RKO (cell line): ENCODE measurements around the gene ADGRD1.

Source experiments
- DNase-seq: peaks from one replicate; pipeline ENCODE4 v3.0.0-alpha.2; 2016; ENCODE audit warnings: low spot score

Gene ADGRD1

GRCh38 chr12:130966443-130967030 lies 12.8 kb downstream of the ADGRD1 start:
- DNase-seq, result no peak

DNA sequence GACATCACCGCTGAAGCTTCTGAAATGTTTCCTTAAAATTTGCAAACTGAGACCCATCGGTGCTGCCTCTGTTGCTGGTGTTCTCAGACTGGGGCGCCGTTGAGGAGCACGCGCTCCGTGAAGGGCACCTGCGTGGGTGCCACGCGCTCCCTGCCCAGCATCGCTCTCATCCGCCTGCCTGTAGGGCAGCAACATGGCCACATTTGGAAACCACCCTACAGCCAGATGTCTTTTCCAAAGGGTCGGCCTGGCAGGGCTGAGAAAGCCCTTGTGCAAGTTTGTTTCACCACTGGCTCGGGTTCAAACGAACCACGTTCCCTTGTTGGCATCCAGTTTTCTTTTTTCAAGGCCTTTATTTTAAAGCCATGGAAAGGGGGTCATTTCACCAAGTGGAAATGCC lies 13.9 kb downstream of the ADGRD1 start:
- no peak for DNase-seq

- no peak for DNase-seq
Observed at GRCh38 chr12:130968611-130969010, 14.9 kb downstream of the ADGRD1 start.

DNA sequence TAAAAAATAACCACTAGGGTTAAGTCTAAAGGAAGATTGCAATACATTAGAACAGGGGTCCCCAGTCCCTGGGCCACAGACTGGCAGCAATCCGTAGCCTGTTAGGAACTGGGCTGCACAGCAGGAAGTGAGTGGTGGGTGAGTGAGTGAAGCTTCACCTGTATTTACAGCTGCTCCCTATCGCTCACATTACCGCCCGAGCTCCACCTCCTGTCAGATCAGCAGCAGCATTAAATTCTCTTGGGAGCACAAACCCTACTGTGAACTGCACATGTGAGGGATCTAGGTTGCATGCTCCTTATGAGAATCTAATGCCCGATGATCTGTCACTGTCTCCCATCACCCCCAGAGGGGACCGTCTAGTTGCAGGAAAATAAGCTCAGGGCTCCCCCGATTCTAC lies 15.5 kb downstream of the ADGRD1 start:
- DNase-seq, result no peak

GRCh38 chr12:130970165-130970907 lies 16.6 kb downstream of the ADGRD1 start:
- no peak for DNase-seq

GRCh38 chr12:130970908-130971233 lies 17.2 kb downstream of the ADGRD1 start:
- DNase-seq, result no peak

- DNase-seq, result no peak
Observed at GRCh38 chr12:130971925-130972585, 18.3 kb downstream of the ADGRD1 start.

DNA sequence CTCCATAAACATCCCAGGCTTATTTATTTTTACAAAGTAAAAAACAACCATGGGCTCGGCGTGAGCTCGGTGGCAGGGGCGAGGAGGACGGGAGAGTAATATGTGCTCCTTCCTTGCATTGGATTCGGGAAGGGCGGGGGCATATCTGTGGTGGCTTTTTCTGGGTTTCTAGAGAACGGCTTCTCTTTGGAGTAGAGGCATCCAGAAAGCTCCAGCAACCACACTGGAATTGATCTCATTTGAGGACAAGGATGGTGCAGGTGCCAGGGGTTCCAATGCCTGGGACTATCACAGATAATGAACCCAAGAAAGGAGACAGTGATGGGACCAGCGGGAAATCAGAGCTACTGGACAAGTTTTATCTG lies 18.9 kb downstream of the ADGRD1 start:
- no peak for DNase-seq

- no peak for DNase-seq
Observed at GRCh38 chr12:130973109-130973508, 19.4 kb downstream of the ADGRD1 start.

- DNase-seq, result no peak
Observed at GRCh38 chr12:130973906-130974305, 20.2 kb downstream of the ADGRD1 start.

- DNase-seq, result no peak
Observed at GRCh38 chr12:130975116-130975515, 21.4 kb downstream of the ADGRD1 start.

GRCh38 chr12:130976171-130976720 lies 22.5 kb downstream of the ADGRD1 start:
- no peak for DNase-seq

GRCh38 chr12:130977046-130977742 lies 23.5 kb downstream of the ADGRD1 start:
- DNase-seq, result no peak

DNA sequence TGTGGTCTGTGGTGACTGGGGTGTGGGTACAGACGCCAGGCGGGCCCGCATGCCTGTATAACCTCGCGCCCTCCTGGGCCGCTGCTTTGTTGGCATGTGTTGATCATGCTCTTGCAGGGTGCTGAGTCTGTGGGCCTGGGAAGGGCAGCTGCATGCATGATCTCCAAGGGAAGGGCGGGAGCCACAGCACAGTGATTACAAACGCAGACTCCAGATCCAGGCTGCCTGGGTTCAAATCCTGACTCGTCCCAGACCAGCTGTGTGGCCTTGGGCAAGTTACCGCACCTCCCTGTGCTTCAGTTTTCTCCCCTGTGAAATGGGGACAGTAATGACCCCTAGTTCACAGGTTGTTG lies 24.0 kb downstream of the ADGRD1 start:
- DNase-seq, result no peak

- DNase-seq, result no peak
Observed at GRCh38 chr12:130978785-130979184, 25.1 kb downstream of the ADGRD1 start.

- no peak for DNase-seq
Observed at GRCh38 chr12:130981074-130981742, 27.5 kb downstream of the ADGRD1 start.

GRCh38 chr12:130981911-130982310 lies 28.2 kb downstream of the ADGRD1 start:
- DNase-seq, result no peak

DNA sequence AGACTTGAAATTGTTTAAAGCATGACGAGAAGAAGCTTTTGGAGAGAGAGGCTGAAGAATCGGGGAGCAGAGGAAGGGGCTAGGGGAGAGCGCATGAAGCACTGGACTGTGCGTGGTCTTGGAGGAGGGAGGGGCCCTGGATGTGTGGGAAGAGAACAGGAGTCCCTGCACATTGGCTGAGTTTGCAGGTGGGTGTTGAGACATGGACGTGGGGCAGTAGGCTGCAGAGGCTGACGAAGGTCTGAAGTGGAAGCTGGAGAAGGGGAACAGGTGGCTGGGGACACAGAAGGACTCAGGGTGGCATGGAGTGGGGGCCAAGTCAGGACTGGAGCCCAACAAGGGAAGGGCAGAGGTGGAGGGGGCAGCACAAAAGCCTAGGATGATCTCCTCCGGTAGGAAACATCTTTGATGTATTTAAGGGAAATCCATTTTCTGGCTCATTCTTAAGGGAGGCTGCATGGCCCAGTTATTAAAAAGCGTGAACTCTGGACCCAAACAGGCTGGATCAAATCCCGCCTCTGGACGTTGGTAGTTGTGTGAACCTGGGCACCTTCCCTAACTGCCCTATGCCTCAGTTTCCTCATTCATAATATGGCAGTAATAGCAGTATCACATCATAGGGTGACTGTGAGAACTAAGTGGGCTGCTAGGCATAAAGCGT lies 29.0 kb downstream of the ADGRD1 start:
- DNase-seq, result no peak

DNA sequence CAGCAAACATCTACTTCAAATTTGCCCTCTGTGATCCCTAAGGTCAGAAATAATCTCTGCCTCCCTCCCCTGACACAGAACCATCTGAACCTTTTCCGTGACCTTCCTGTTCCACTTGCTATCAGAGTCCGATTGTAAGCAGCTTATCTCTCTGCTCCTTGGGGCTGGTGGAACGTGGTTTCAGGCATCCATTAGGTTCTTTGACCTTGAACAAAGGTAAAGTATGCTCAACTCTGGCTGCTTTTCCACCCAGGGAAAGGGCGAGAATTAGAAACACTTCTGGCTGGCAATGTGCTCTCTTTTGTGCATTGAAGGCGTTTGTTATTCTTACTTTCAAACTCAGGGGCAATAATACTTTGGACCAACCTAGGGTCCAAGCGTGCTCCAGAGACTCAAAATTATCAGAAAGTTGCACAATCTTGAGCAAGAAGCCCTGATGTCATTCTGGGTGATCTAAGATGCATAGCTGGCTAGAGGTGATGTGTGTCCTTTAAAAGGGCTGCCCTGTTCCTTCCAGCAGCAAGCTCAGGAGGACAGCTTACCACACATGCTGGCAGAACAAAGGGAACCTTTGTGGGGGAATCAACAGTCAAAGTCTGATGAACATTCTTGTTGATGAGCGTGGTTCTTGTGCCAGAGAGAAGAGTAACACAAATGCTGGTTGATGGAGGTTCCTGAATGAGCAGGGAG lies 29.8 kb downstream of the ADGRD1 start:
- DNase-seq, result no peak

DNA sequence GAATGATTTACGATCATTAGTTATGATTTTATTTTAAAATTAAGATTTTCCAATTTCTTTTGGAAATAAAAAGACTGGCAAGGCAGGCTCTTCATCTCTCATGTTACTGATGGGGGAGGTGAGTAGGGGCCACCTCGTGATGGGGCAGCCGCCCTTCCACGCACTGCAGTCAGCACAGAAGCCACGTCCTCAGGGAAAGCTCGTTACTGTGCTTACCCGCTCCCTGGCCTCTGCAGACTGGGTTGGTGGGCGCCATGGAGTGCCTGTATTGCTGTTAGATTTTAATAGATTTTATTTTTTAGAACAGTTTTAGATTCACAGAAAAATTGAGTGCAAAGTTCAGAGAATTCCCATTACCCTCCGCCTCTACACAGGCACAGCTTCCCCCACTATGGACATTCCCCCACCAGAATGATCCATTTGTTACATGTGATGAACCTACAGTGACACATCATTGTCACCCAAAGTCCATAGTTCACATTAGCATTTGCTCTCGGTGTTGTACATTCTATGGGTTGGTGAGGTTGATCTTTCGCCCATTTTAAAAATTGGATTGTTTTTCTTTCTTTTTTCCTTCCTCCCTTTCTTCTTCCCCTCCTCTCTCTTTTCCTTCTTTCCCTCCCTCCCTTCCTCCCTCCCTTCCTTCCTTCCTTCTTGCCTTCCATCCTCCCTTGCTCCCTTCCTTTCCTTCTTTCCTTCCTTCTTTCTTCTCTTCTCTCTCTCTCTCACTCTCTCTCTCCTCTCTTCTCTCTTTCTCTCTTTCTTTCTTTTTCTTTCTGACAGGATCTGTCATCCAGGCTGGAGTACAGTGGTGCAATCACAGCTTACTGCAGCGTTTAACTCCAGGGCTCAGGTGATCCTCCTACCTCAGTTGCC lies 30.7 kb downstream of the ADGRD1 start:
- DNase-seq, result no peak
